Measurements from ENCODE around the gene SMIM13. TPM values are rescaled to one million over a fixed set of nuclear protein-coding genes. Genes with fewer than 3 reads are reported as not detected.

Gene SMIM13
- total RNA-seq, 4 donors from 2014 or later = 6.3 to 11.1 (median 9.6) TPM

- Histone ChIP-seq H3K36me3 (no peaks in the 10 kb centered on the region), H3K4me1 (peaks cover 0 to 5% (median 0%) of the 10 kb centered on the region in 4 donors), H3K27me3 (no peaks in the 10 kb centered on the region), H3K9me3 (no peaks in the 10 kb centered on the region), H3K4me3 (no peak overlapping the region), H3K27ac (peak overlapping the region in 3 of 4 donors; percentile 4 to 64 (median 54))
- TF ChIP-seq CTCF (IDR thresholded peaks at IDR 0.05) = no peak
- TF ChIP-seq EP300 (IDR thresholded peaks at IDR 0.05) = peak in 1 of 2 donors; percentile 75
- WGBS, 2 donors = 59 to 65% methylated on average over 9 of the region's 9 CpGs
- DNase-seq (ENCODE audit: low spot score in 2 of 2) = no peak
These were observed 67.7 kb downstream of the SMIM13 start for GRCh38 chr6:11161031-11161956.

DNA sequence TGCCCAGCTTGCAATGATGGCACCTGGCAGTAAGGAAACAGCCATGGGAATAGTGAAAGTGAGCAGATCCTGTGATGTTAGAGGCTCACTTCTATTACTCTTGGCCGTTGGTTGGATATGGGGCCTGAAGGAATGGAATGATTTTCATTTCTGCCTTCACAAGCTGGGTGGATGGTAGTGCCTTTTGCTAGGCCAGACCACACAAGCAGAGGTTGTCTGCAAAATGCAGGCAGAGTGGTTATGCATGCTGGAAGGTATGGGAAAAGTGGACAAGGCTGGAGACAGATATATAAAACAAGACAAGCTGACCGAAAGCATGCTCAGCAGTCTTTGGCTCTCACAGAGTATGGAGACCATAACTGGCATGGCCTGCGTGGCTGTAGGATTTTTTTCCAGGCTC, 68.6 kb downstream of the SMIM13 start:
- TF ChIP-seq EP300 (IDR thresholded peaks at IDR 0.05) (no peak), POLR2A (IDR thresholded peaks at IDR 0.05) (no peak), CTCF (IDR thresholded peaks at IDR 0.05) (no peak)
- Histone ChIP-seq H3K27ac (peak overlapping the region in 1 of 4 donors; percentile 54), H3K4me3 (no peak overlapping the region), H3K27me3 (no peaks in the 10 kb centered on the region), H3K4me1 (peaks cover 0 to 5% (median 0%) of the 10 kb centered on the region in 4 donors), H3K36me3 (no peaks in the 10 kb centered on the region), H3K9me3 (no peaks in the 10 kb centered on the region)
- no peak for DNase-seq (ENCODE audit: low spot score in 2 of 2)
- 92 to 97% methylated on average over 3 of the region's 3 CpGs for WGBS, 2 donors

DNA sequence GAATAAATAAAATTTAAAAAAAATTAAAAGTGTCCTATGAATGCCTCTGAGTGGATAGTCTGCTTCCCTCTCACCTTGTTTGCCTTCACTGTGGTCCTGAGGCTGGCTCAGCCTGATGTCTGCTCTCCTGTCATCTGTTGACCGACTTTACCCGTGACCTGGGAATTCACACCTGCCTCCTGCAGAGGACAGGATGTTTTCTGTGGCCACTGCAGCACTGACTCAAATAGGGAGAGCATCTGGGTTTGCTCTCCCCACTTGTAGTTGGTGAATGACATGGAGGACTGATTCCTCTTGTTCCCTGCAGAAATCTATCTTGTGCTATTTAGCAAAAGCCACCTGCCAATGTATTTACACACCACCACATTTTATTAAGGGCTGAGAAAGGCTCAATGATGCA, 70.3 kb downstream of the SMIM13 start:
- H3K36me3 ChIP-seq = no peaks in the 10 kb centered on the region
- no peaks in the 10 kb centered on the region for H3K9me3 ChIP-seq
- WGBS, 2 donors = 89 to 95% methylated on average over 2 of the region's 2 CpGs
- no peak overlapping the region for H3K4me3 ChIP-seq
- H3K27ac ChIP-seq = no peak overlapping the region
- H3K27me3 ChIP-seq = no peaks in the 10 kb centered on the region
- DNase-seq (ENCODE audit: low spot score in 2 of 2) = no peak
- TF ChIP-seq POLR2A (IDR thresholded peaks at IDR 0.05) (no peak), EP300 (IDR thresholded peaks at IDR 0.05) (no peak), CTCF (IDR thresholded peaks at IDR 0.05) (no peak)
- H3K4me1 ChIP-seq = peaks cover 0 to 5% (median 0%) of the 10 kb centered on the region in 4 donors

GRCh38 chr6:11164717-11165646, 71.3 kb downstream of the SMIM13 start:
- 84 to 86% methylated on average over 20 of the region's 20 CpGs for WGBS, 2 donors
- Histone ChIP-seq H3K4me3 (no peak overlapping the region), H3K9me3 (no peaks in the 10 kb centered on the region), H3K4me1 (peaks cover 0 to 5% (median 0%) of the 10 kb centered on the region in 4 donors), H3K27ac (no peak overlapping the region), H3K36me3 (no peaks in the 10 kb centered on the region), H3K27me3 (no peaks in the 10 kb centered on the region)
- no peak for DNase-seq (ENCODE audit: low spot score in 2 of 2)
- TF ChIP-seq CTCF (IDR thresholded peaks at IDR 0.05) (no peak), EP300 (IDR thresholded peaks at IDR 0.05) (no peak), POLR2A (IDR thresholded peaks at IDR 0.05) (no peak)
